HK-2 (cell line): ENCODE data around the gene ANKS1A.
"Not testable (repeated sequence)": the region's sequence is repeated elsewhere in the genome, so short reads cannot be mapped to it uniquely, and the experiment has no call there.

Source experiments
- DNase-seq: peaks from one replicate; pipeline ENCODE4 v3.0.0-alpha.2; 2018; ENCODE audit not compliant: unreplicated experiment

ANKS1A gene

GRCh38 chr6:34992376-34992775 lies 103.3 kb downstream of the ANKS1A start:
- no peak for DNase-seq

DNA sequence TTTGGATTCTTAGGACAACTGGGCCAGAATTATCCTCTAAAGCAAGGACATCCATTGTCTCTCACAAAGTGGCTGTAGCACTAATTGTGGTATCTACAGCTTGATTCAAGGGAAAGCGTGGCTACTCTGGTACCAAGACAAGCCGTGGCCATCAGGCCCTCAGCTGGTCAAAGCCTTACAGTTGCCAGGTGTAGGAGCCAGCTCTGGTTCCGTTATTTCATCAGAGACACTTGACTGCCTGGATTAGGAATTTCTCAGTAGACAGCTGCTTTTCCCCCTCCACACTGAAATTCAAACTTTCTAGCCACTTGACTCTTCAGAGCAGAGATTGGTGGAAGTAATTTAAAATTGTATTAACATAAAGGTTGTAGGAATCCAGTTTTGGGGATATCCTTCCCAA lies 104.2 kb downstream of the ANKS1A start:
- no peak for DNase-seq

DNA sequence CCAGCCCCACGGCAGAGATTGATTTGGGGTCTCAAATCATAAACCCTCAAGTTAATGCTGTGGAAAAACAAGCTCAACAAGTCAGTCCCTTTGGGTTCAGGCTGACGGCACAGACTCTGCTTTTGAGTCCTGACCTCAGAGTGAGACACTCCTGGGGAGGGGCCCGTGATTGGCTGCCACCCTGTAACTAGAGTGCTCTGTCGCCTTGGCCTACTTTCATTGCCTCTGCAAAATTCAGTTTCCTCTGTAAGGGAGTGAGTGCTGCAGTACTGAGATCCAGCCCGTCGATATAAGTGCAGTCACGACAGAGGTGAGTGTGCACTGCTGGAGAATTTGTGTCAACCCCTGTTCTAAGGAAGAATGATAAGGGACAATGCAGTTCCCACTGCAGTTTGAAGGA lies 105.6 kb downstream of the ANKS1A start:
- no peak for DNase-seq

DNA sequence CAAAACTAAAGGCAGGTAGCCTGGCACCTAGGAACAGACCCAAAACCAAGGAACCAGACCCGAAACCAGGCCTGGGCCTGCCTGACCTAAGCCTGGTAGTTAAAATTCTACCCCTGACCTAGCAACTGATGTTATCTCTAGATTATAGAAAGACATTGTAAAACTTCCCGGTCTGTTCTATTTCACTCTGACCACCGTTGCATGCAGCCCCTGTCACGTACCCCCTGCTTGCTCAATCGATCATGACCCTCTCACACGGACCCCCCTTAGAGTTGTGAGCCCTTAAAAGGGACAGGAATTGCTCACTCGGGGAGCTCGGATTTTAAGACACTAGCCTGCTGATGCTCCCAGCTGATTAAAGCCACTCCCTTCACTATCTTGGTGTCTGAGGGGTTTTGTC lies 109.4 kb downstream of the ANKS1A start:
- not testable (repeated sequence) for DNase-seq

- DNase-seq, result not testable (repeated sequence)
Observed at GRCh38 chr6:34999153-34999552, 110.1 kb downstream of the ANKS1A start.

- not testable (repeated sequence) for DNase-seq
Observed at GRCh38 chr6:34999962-35000361, 110.9 kb downstream of the ANKS1A start.

DNA sequence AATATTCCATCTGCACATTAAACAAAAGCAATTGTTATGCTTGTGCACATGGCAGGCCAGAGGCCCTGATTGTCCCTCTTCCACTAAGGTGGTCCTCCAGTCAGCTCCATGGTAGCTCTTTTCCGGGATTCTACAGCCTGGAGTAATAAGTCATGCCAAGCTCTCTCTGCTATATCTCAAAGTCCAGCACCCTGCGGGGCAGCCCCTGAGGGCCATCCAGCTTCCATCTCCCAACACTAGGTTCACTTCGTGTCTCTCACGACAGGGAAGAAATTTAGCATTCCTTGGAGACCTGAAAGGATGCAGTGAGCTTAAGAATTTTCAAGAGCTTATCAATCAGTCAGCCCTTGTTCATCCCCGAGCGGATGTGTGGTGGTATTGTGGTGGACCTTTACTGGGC lies 112.3 kb downstream of the ANKS1A start:
- DNase-seq, result not testable (repeated sequence)

- DNase-seq, result not testable (repeated sequence)
Observed at GRCh38 chr6:35003886-35004530, 115.0 kb downstream of the ANKS1A start.

DNA sequence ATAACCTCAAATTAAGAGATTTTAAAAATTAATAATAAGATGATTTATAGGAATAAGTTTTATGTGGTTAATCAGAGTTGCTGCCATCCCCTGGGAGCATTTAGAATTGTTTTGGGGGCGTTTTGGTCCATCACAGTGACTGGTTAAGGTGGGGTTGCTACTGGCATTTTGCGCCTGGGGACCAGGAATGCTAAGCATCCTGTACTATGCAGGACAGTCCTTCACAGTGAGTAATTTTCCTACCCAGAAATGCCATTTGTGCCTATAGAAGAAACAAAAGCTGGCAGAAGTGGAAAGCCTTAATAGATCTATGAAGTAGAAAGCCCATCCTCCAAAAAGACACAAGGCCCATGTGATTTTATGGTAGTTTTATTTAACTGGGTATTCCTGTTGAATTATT lies 118.0 kb downstream of the ANKS1A start:
- DNase-seq, result no peak

GRCh38 chr6:35008858-35009257 lies 119.8 kb downstream of the ANKS1A start:
- no peak for DNase-seq

DNA sequence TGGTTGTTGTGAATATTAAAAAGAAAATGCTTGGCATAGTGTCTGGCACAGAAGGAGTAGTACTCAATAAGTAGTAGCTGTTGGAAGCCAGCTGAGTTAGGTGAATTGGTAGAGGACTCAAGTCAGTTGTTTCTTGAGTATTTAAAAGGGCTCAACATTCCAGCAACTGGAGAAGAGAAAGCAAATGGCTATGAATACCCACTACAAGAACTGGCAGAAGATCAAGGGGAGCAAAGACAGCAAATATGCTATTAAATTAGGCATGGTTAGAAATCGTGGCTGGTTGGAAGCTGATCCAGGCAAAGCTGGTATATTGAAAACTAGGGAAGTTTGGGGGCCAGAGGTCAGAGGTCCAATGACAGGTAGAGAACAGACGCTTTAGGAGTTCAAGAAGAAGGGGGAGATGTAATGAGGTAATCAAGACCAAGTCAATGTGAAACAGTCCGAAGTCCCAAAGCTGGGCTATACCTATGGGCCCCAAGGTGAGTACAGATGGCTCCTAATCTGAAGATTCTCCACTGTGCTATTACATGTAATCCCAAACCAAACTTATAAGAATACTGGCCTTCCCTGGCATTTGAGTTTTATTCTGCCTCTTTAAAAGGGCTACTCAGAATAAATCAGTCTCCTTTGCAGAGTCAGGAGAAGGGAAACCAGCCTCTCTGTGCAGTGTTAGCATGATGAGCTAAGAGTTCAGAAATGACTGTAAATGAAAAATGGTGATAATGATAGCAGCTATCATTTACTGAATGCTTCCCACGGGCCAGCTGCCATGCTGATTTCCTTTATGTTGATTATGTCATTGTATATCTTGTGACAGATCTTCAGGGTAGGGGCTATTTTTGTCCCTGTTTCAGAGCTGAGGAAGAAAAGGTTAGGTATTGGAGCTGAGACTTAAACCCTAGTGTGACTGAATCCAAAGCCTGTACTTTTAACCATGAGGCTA lies 122.3 kb downstream of the ANKS1A start:
- no peak for DNase-seq

- DNase-seq, result no peak
Observed at GRCh38 chr6:35013701-35014100, 124.6 kb downstream of the ANKS1A start.

GRCh38 chr6:35014341-35014740 lies 125.3 kb downstream of the ANKS1A start:
- no peak for DNase-seq

GRCh38 chr6:35014786-35015185 lies 125.7 kb downstream of the ANKS1A start:
- DNase-seq, result peak; percentile 25

- DNase-seq, result no peak
Observed at GRCh38 chr6:35015476-35015875, 126.4 kb downstream of the ANKS1A start.

GRCh38 chr6:35015996-35016395 lies 126.9 kb downstream of the ANKS1A start:
- no peak for DNase-seq

DNA sequence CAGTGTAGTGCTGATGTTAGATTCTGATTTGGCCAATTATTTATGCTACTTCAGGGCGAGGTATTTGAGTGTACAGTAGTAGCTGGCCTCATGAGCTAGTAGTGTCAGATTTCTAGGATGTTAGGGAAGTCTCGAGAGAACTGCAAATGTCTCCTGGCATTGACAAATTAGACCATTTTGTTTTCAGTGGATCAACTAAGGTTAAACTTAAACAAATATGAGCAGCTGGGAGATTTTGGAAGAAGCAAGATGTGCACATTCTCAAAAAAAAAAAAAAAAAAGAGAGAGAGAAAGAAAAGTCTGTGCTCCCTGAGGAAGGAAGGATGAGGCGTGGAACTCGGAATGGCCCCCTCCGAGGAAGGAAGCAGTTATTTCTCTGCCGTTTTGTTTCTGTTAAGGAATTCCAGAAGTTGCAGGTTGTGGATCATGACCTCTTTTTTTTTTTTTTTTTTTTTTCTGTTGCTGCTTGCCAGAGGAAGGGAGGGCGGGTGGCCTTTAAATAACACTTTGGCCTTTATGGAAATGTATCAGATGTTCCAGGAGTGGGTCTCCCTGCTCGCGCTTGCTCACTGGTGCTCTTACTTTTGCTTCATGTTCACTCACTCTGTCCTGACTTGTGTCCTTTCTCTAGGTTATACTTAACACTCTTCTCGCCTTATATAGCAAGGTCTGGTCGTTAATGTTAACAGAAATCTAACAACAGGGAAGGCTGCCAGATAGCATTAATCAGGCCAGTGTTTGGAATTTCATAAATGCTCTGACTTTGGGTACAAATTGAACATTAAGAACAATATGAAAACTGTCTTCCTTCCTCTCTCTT lies 127.7 kb downstream of the ANKS1A start:
- DNase-seq, result no peak

- no peak for DNase-seq
Observed at GRCh38 chr6:35017411-35018181, 128.5 kb downstream of the ANKS1A start.

- DNase-seq, result no peak
Observed at GRCh38 chr6:35018182-35018519, 129.1 kb downstream of the ANKS1A start.

GRCh38 chr6:35018746-35019145 lies 129.7 kb downstream of the ANKS1A start:
- no peak for DNase-seq

DNA sequence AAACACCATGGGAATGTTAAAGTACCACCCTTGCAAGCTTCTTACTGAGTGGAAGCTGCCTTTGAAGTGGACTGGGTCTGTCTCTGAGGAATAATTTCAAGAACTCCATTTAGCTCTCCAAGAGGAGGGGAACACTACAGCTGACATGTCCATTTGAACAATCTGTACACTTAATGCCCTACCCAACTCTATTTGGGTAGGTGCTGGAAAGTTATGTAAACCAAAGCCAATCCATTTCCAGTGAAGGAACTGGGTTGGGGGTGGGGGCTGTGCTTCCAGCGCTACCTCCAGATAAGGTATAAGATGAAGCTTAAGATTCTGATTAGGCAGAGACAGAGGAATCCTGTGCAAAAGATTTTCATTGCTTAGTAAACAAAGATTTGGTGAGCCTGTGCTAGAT lies 130.1 kb downstream of the ANKS1A start:
- no peak for DNase-seq

GRCh38 chr6:35019831-35020230 lies 130.8 kb downstream of the ANKS1A start:
- DNase-seq, result no peak
